Measurements from ENCODE around the gene NHS.

Gene NHS

GRCh38 chrX:17613979-17614588 is 239.1 kb downstream of the NHS start:
- DNase-seq (ENCODE audit: low read depth in 2 of 2, low spot score in 1 of 2), result no peak

GRCh38 chrX:17616936-17617335 is 241.9 kb downstream of the NHS start:
- no peak for DNase-seq (ENCODE audit: low read depth in 2 of 2, low spot score in 1 of 2)

GRCh38 chrX:17617806-17618205 is 242.8 kb downstream of the NHS start:
- no peak for DNase-seq (ENCODE audit: low read depth in 2 of 2, low spot score in 1 of 2)

- DNase-seq (ENCODE audit: low read depth in 2 of 2, low spot score in 1 of 2), result no peak
Measured at GRCh38 chrX:17621566-17622270, 246.7 kb downstream of the NHS start.

GRCh38 chrX:17622331-17622730 is 247.3 kb downstream of the NHS start:
- no peak for DNase-seq (ENCODE audit: low read depth in 2 of 2, low spot score in 1 of 2)

GRCh38 chrX:17623750-17624149 is 248.8 kb downstream of the NHS start:
- DNase-seq (ENCODE audit: low read depth in 2 of 2, low spot score in 1 of 2), result no peak

- no peak for DNase-seq (ENCODE audit: low read depth in 2 of 2, low spot score in 1 of 2)
Measured at GRCh38 chrX:17627026-17627425, 252.0 kb downstream of the NHS start.

- no peak for DNase-seq (ENCODE audit: low read depth in 2 of 2, low spot score in 1 of 2)
Measured at GRCh38 chrX:17628976-17629375, 254.0 kb downstream of the NHS start.

GRCh38 chrX:17629519-17629918 is 254.5 kb downstream of the NHS start:
- no peak for DNase-seq (ENCODE audit: low read depth in 2 of 2, low spot score in 1 of 2)

- DNase-seq (ENCODE audit: low read depth in 2 of 2, low spot score in 1 of 2), result no peak
Measured at GRCh38 chrX:17631647-17632046, 256.6 kb downstream of the NHS start.

GRCh38 chrX:17632942-17633341 is 257.9 kb downstream of the NHS start:
- no peak for DNase-seq (ENCODE audit: low read depth in 2 of 2, low spot score in 1 of 2)

GRCh38 chrX:17633546-17633945 is 258.5 kb downstream of the NHS start:
- no peak for DNase-seq (ENCODE audit: low read depth in 2 of 2, low spot score in 1 of 2)

- DNase-seq (ENCODE audit: low read depth in 2 of 2, low spot score in 1 of 2), result no peak
Measured at GRCh38 chrX:17634542-17635207, 259.7 kb downstream of the NHS start.

GRCh38 chrX:17635231-17635630 is 260.2 kb downstream of the NHS start:
- no peak for DNase-seq (ENCODE audit: low read depth in 2 of 2, low spot score in 1 of 2)

- DNase-seq (ENCODE audit: low read depth in 2 of 2, low spot score in 1 of 2), result no peak
Measured at GRCh38 chrX:17637235-17637634, 262.2 kb downstream of the NHS start.

GRCh38 chrX:17638731-17639130 is 263.7 kb downstream of the NHS start:
- no peak for DNase-seq (ENCODE audit: low read depth in 2 of 2, low spot score in 1 of 2)

GRCh38 chrX:17642891-17643290 is 267.9 kb downstream of the NHS start:
- no peak for DNase-seq (ENCODE audit: low read depth in 2 of 2, low spot score in 1 of 2)

GRCh38 chrX:17643528-17643927 is 268.5 kb downstream of the NHS start:
- no peak for DNase-seq (ENCODE audit: low read depth in 2 of 2, low spot score in 1 of 2)

GRCh38 chrX:17644001-17644400 is 269.0 kb downstream of the NHS start:
- DNase-seq (ENCODE audit: low read depth in 2 of 2, low spot score in 1 of 2), result no peak

GRCh38 chrX:17654116-17654515 is 279.1 kb downstream of the NHS start:
- peak in 1 of 2 donors; percentile 0 for DNase-seq (ENCODE audit: low read depth in 2 of 2, low spot score in 1 of 2)

- no peak for DNase-seq (ENCODE audit: low read depth in 2 of 2, low spot score in 1 of 2)
Measured at GRCh38 chrX:17655211-17656034, 280.4 kb downstream of the NHS start.

- no peak for DNase-seq (ENCODE audit: low read depth in 2 of 2, low spot score in 1 of 2)
Measured at GRCh38 chrX:17656035-17656418, 281.0 kb downstream of the NHS start.
